Panc1 (cell line): ENCODE measurements around the gene CLIP1.

Source experiments
- TCF7L2 ChIP-seq: IDR thresholded peaks from 2 replicates; pipeline ENCODE4 v1.6.1; 2011; ENCODE audit warnings: mild to moderate bottlenecking, low read depth, low read length, inconsistent platforms
- TF ChIP-seq, protein P1 (sequence below): fragments of 450-650 bp; IDR thresholded peaks from 2 replicates; pipeline ENCODE4 v1.5.1; 2017; ENCODE audit warnings: mild to moderate bottlenecking
- TF ChIP-seq, protein P2 (sequence below), 2 experiments: IDR thresholded peaks; 2 replicates each; pipeline ENCODE4 v1.6.1; 2011 to 2012; ENCODE audit warnings: low read depth in 2 of 2, control low read depth in 1 of 2, low read length in 1 of 2, mild to moderate bottlenecking in 1 of 2, moderate library complexity in 1 of 2; ENCODE audit not compliant: insufficient read depth in 1 of 2

DNA sequence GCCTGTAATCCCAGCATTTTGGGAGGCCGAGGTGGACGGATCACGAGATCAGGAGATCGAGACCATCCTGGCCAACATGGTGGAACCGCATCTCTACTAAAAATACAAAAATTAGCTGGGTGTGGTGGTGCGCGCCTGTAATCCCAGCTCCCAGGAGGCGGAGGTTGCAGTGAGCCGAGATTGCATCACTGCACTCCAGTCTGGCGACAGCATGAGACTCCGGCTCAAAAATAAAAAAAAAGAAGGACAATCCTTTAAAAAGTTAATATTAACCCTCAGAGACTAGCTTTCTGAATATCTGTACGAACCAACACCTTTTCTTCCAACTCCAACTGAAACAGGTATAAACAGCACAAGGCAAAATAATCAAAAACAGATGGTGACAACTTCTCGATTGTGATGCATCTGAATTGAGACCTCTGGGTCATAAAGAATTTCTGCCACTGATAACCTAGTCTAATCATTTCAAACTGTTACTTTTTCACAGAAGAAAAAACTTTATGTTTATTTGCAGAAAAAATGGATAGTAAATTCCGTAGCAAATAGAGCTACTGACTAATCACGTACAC, 27.8 kb downstream of the CLIP1 start:
- TF ChIP-seq, protein P1, sequence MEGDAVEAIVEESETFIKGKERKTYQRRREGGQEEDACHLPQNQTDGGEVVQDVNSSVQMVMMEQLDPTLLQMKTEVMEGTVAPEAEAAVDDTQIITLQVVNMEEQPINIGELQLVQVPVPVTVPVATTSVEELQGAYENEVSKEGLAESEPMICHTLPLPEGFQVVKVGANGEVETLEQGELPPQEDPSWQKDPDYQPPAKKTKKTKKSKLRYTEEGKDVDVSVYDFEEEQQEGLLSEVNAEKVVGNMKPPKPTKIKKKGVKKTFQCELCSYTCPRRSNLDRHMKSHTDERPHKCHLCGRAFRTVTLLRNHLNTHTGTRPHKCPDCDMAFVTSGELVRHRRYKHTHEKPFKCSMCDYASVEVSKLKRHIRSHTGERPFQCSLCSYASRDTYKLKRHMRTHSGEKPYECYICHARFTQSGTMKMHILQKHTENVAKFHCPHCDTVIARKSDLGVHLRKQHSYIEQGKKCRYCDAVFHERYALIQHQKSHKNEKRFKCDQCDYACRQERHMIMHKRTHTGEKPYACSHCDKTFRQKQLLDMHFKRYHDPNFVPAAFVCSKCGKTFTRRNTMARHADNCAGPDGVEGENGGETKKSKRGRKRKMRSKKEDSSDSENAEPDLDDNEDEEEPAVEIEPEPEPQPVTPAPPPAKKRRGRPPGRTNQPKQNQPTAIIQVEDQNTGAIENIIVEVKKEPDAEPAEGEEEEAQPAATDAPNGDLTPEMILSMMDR: no peak
- no peak for TF ChIP-seq TCF7L2
- TF ChIP-seq, protein P2, sequence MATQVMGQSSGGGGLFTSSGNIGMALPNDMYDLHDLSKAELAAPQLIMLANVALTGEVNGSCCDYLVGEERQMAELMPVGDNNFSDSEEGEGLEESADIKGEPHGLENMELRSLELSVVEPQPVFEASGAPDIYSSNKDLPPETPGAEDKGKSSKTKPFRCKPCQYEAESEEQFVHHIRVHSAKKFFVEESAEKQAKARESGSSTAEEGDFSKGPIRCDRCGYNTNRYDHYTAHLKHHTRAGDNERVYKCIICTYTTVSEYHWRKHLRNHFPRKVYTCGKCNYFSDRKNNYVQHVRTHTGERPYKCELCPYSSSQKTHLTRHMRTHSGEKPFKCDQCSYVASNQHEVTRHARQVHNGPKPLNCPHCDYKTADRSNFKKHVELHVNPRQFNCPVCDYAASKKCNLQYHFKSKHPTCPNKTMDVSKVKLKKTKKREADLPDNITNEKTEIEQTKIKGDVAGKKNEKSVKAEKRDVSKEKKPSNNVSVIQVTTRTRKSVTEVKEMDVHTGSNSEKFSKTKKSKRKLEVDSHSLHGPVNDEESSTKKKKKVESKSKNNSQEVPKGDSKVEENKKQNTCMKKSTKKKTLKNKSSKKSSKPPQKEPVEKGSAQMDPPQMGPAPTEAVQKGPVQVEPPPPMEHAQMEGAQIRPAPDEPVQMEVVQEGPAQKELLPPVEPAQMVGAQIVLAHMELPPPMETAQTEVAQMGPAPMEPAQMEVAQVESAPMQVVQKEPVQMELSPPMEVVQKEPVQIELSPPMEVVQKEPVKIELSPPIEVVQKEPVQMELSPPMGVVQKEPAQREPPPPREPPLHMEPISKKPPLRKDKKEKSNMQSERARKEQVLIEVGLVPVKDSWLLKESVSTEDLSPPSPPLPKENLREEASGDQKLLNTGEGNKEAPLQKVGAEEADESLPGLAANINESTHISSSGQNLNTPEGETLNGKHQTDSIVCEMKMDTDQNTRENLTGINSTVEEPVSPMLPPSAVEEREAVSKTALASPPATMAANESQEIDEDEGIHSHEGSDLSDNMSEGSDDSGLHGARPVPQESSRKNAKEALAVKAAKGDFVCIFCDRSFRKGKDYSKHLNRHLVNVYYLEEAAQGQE (IDR thresholded peaks at IDR 0.05; ENCODE audit: insufficient read depth in 1 of 2, low read depth in 2 of 2, low read length in 1 of 2): no peak
